ENCODE measurements around the gene ADAMTS17. TPM values are rescaled to one million over a fixed set of nuclear protein-coding genes. Genes with fewer than 3 reads are reported as not detected.

The ADAMTS17 gene
- total and polyA plus RNA-seq, 4 donors: 0.28 to 46.9 (median 9.1) TPM

DNA sequence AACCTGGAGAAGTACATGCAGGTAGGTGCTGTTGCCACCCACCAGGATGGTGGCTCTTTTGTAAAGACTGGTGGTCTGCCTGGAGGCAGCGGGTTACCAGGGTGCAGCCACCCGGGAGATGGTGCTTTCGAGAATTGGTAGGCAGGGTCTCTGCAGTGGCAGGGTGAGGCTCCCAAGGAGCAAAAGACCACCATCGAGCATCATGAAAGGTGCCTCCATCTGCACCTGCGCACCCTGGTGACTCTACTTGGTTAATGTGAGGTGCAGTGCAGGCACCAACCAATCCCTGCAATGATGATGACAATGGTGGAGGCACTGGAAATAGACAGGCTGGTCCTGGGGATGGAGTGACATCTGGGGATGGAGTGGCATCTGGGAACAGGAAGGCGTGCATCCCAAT lies 236.7 kb downstream of the ADAMTS17 start:
- 97% methylated on average over 6 of the region's 6 CpGs for WGBS
- Histone ChIP-seq H3K9me3 (ENCODE audit: control insufficient read depth in 4 of 4, low read length in 3 of 4) (no peaks in the 10 kb centered on the region), H3K36me3 (ENCODE audit: control insufficient read depth in 4 of 4, insufficient read depth in 3 of 4, low read depth in 1 of 4, low read length in 3 of 4) (peaks cover 0 to 5% (median 0%) of the 10 kb centered on the region in 4 donors), H3K4me1 (ENCODE audit: control insufficient read depth in 4 of 4, insufficient read depth in 4 of 4, low read length in 3 of 4) (no peaks in the 10 kb centered on the region), H3K27me3 (ENCODE audit: control insufficient read depth in 4 of 4, insufficient read depth in 4 of 4, low read length in 3 of 4) (no peaks in the 10 kb centered on the region), H3K27ac (ENCODE audit: low read depth in 1 of 2, low read length in 2 of 2) (no peak overlapping the region), H3K4me3 (ENCODE audit: low read depth in 1 of 3, low read length in 3 of 3) (no peak overlapping the region), H3K9ac (ENCODE audit: low read depth in 1 of 2, low read length in 2 of 2) (no peak overlapping the region)
- DNase-seq (ENCODE audit: low spot score): no peak
- TF ChIP-seq RXRA (IDR thresholded peaks at IDR 0.05) (no peak), RAD21 (IDR thresholded peaks at IDR 0.05) (no peak), HNF4A (conservative IDR thresholded peaks at IDR 0.05) (no peak), HNF4G (IDR thresholded peaks at IDR 0.05) (no peak), EGR1 (IDR thresholded peaks at IDR 0.05; ENCODE audit: low read depth in 2 of 2) (no peak), TAF1 (conservative IDR thresholded peaks at IDR 0.05) (no peak), GABPA (IDR thresholded peaks at IDR 0.05 in 1 of 2, conservative IDR thresholded peaks at IDR 0.05 in 1 of 2) (no peak), JUND (IDR thresholded peaks at IDR 0.05) (no peak), FOXA1 (IDR thresholded peaks at IDR 0.05) (no peak), SP1 (IDR thresholded peaks at IDR 0.05) (no peak)
- TF ChIP-seq, protein P1, sequence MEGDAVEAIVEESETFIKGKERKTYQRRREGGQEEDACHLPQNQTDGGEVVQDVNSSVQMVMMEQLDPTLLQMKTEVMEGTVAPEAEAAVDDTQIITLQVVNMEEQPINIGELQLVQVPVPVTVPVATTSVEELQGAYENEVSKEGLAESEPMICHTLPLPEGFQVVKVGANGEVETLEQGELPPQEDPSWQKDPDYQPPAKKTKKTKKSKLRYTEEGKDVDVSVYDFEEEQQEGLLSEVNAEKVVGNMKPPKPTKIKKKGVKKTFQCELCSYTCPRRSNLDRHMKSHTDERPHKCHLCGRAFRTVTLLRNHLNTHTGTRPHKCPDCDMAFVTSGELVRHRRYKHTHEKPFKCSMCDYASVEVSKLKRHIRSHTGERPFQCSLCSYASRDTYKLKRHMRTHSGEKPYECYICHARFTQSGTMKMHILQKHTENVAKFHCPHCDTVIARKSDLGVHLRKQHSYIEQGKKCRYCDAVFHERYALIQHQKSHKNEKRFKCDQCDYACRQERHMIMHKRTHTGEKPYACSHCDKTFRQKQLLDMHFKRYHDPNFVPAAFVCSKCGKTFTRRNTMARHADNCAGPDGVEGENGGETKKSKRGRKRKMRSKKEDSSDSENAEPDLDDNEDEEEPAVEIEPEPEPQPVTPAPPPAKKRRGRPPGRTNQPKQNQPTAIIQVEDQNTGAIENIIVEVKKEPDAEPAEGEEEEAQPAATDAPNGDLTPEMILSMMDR (IDR thresholded peaks at IDR 0.05; ENCODE audit: low read depth, low read length, missing input control): no peak
- TF ChIP-seq, protein P2, sequence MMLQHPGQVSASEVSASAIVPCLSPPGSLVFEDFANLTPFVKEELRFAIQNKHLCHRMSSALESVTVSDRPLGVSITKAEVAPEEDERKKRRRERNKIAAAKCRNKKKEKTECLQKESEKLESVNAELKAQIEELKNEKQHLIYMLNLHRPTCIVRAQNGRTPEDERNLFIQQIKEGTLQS (IDR thresholded peaks at IDR 0.05): no peak
- TF ChIP-seq, protein P3, sequence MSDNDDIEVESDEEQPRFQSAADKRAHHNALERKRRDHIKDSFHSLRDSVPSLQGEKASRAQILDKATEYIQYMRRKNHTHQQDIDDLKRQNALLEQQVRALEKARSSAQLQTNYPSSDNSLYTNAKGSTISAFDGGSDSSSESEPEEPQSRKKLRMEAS (IDR thresholded peaks at IDR 0.05): no peak
- TF ChIP-seq, protein P4, sequence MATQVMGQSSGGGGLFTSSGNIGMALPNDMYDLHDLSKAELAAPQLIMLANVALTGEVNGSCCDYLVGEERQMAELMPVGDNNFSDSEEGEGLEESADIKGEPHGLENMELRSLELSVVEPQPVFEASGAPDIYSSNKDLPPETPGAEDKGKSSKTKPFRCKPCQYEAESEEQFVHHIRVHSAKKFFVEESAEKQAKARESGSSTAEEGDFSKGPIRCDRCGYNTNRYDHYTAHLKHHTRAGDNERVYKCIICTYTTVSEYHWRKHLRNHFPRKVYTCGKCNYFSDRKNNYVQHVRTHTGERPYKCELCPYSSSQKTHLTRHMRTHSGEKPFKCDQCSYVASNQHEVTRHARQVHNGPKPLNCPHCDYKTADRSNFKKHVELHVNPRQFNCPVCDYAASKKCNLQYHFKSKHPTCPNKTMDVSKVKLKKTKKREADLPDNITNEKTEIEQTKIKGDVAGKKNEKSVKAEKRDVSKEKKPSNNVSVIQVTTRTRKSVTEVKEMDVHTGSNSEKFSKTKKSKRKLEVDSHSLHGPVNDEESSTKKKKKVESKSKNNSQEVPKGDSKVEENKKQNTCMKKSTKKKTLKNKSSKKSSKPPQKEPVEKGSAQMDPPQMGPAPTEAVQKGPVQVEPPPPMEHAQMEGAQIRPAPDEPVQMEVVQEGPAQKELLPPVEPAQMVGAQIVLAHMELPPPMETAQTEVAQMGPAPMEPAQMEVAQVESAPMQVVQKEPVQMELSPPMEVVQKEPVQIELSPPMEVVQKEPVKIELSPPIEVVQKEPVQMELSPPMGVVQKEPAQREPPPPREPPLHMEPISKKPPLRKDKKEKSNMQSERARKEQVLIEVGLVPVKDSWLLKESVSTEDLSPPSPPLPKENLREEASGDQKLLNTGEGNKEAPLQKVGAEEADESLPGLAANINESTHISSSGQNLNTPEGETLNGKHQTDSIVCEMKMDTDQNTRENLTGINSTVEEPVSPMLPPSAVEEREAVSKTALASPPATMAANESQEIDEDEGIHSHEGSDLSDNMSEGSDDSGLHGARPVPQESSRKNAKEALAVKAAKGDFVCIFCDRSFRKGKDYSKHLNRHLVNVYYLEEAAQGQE (IDR thresholded peaks at IDR 0.05): no peak

DNA sequence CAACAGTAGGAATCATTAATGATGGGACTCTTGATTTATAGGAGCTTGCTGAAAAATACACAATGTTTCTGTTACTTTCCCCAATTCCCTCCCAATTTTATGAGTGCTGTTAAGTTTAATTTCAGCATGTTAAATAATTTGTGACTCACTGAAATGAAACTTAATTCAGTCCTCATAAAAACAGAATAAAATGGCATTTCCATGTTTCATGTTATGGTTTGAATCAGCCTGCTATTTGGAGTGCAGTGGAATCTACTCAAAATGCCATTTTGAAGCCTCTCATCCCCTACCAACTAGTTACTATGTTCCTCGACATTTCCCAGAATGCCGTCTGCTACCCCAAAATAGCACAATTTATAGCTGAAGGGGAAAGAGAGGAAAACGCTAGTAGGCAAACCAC lies 237.5 kb downstream of the ADAMTS17 start:
- DNase-seq (ENCODE audit: low spot score): no peak
- Histone ChIP-seq H3K27me3 (ENCODE audit: control insufficient read depth in 4 of 4, insufficient read depth in 4 of 4, low read length in 3 of 4) (no peaks in the 10 kb centered on the region), H3K4me1 (ENCODE audit: control insufficient read depth in 4 of 4, insufficient read depth in 4 of 4, low read length in 3 of 4) (no peaks in the 10 kb centered on the region), H3K27ac (ENCODE audit: low read depth in 1 of 2, low read length in 2 of 2) (no peak overlapping the region), H3K9ac (ENCODE audit: low read depth in 1 of 2, low read length in 2 of 2) (no peak overlapping the region), H3K4me3 (ENCODE audit: low read depth in 1 of 3, low read length in 3 of 3) (no peak overlapping the region), H3K9me3 (ENCODE audit: control insufficient read depth in 4 of 4, low read length in 3 of 4) (no peaks in the 10 kb centered on the region), H3K36me3 (ENCODE audit: control insufficient read depth in 4 of 4, insufficient read depth in 3 of 4, low read depth in 1 of 4, low read length in 3 of 4) (peaks cover 0 to 5% (median 0%) of the 10 kb centered on the region in 4 donors)
- WGBS: 91% methylated on average over 3 of the region's 3 CpGs
- TF ChIP-seq, protein P1 (IDR thresholded peaks at IDR 0.05; ENCODE audit: low read depth, low read length, missing input control): no peak
- TF ChIP-seq FOXA2 (IDR thresholded peaks at IDR 0.05) (no peak), NR2F2 (IDR thresholded peaks at IDR 0.05) (no peak), HNF4A (conservative IDR thresholded peaks at IDR 0.05) (no peak), SP1 (IDR thresholded peaks at IDR 0.05) (no peak), YY1 (IDR thresholded peaks at IDR 0.05) (no peak), RAD21 (IDR thresholded peaks at IDR 0.05) (no peak), RXRA (IDR thresholded peaks at IDR 0.05) (no peak), HNF4G (IDR thresholded peaks at IDR 0.05) (no peak), JUND (IDR thresholded peaks at IDR 0.05) (no peak)
- TF ChIP-seq, protein P2 (IDR thresholded peaks at IDR 0.05): no peak
